Measurements from ENCODE around the gene A4GNT. TPM values are rescaled to one million over a fixed set of nuclear protein-coding genes. Genes with fewer than 3 reads are reported as not detected.

The A4GNT gene
- total and polyA plus RNA-seq, 2 donors: 0.05 TPM; not detected in 1

DNA sequence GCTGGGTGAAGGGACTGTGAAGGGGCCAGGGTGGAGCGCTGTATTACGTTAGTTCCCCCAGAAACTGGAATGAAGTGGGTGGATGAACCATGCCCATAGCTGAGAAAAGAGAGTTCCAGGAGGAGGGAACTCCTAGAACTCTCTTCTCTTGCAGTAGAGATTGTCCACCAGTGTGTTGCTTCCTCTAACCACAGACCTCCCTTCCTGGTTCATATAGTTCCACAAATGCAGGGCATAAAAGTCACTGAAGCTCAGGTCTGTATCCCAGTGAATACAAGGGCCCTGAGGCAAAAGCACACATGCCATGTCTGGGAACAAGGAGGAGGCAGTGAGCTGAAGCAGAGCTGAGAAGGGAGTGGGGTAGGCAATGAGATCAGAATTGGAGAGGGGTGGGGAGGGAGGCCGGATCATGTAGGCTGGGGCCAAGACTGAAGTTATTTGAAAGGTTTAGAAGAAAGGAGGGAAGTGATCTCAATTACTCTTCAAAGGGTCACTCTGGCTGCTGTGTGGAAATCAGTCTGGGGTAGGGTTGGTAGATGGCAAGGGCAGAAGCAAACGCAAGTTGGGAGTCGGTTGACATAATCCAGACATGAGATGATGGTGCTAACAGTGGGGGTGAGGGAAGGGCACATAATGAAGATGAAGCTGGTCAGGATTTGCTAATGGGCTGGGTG, 6.5 kb downstream of the A4GNT start:
- H3K27me3 ChIP-seq (ENCODE audit: control insufficient read depth in 2 of 2, insufficient read depth in 1 of 2, low read length in 1 of 2): no peaks in the 10 kb centered on the region
- peak overlapping the region in 1 of 2 donors; percentile 25 for H3K27ac ChIP-seq (ENCODE audit: low read depth in 1 of 2, low read length in 1 of 2)
- H3K9me3 ChIP-seq (ENCODE audit: control insufficient read depth in 2 of 2, insufficient read depth in 1 of 2, low read length in 1 of 2): peaks cover 0 to 3% of the 10 kb centered on the region in 2 donors
- no peaks in the 10 kb centered on the region for H3K4me1 ChIP-seq (ENCODE audit: control insufficient read depth in 2 of 2, insufficient read depth in 2 of 2, low read length in 2 of 2)
- no peak for DNase-seq (ENCODE audit: low read depth in 6 of 9, low spot score in 9 of 9)
- H3K36me3 ChIP-seq (ENCODE audit: control insufficient read depth in 2 of 2, insufficient read depth in 2 of 2, low read length in 1 of 2): no peaks in the 10 kb centered on the region
- H3K4me3 ChIP-seq (ENCODE audit: low read length in 2 of 2): no peak overlapping the region
- 92% methylated on average over 5 of the region's 5 CpGs for whole genome bisulfite sequencing

DNA sequence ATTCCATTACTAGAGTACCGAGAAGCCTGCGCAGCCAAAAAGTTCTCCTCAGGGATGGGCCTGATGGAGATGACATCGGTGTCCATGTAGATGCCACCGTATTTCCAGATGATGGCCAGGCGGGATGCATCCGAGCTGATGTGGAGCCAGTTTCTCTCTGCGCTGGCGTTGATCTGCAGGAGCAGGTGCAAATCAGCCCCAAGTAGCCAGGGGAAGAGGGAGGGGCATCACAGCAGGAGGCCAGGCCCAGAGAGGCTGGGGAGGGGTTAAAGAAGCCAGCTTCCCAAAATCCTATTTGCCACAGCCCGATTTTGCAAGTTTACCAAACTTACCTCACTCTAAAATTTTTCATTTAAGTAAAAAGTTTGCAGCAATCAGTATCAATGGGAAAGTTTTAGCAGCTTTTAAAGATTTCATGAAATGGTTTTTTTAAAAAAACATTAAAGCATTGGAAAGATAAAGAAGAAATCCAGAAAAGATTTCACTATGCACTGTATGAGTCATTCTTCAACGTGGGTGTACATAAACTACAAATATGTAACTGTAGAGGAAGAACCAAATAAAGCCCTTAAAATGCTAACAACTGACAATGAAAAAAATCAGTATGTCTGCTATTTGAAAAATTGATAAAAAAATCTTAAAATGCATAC, 7.4 kb downstream of the A4GNT start:
- WGBS: 92% methylated on average over 10 of the region's 10 CpGs
- no peak for DNase-seq (ENCODE audit: low read depth in 6 of 9, low spot score in 9 of 9)

DNA sequence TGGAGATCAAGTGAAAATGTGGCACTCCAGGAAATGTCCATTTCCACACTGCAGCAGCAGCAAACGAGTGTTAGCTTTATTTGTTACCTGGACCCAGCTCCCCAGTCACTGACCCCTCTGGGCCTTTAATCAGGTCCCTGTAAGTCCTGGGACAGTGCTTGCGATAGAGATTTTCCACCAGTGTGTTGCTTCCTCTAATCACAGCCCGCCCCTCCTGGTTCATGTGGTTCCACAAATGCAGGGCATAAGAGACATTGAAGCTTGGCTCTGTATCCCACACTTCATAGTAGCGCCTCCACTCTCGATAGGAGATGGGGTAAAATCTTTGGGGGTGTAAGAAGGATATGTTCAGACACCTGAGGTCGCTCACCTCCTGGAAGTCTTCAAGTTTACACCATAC, 8.0 kb downstream of the A4GNT start:
- 96% methylated on average over 6 of the region's 6 CpGs for WGBS
- DNase-seq (ENCODE audit: low read depth in 6 of 9, low spot score in 9 of 9): no peak
- no peaks in the 10 kb centered on the region for H3K4me1 ChIP-seq (ENCODE audit: control insufficient read depth in 2 of 2, insufficient read depth in 2 of 2, low read length in 2 of 2)
- H3K9me3 ChIP-seq (ENCODE audit: control insufficient read depth in 2 of 2, insufficient read depth in 1 of 2, low read length in 1 of 2): peaks cover 0 to 3% of the 10 kb centered on the region in 2 donors
- no peaks in the 10 kb centered on the region for H3K36me3 ChIP-seq (ENCODE audit: control insufficient read depth in 2 of 2, insufficient read depth in 2 of 2, low read length in 1 of 2)
- peaks cover 0 to 2% of the 10 kb centered on the region in 2 donors for H3K27me3 ChIP-seq (ENCODE audit: control insufficient read depth in 2 of 2, insufficient read depth in 1 of 2, low read length in 1 of 2)
- no peak overlapping the region for H3K4me3 ChIP-seq (ENCODE audit: low read length in 2 of 2)
- H3K27ac ChIP-seq (ENCODE audit: low read depth in 1 of 2, low read length in 1 of 2): no peak overlapping the region

More for the DNA sequence above, 7.4 kb downstream of the A4GNT start:
- Histone ChIP-seq H3K9me3 (ENCODE audit: control insufficient read depth in 2 of 2, insufficient read depth in 1 of 2, low read length in 1 of 2) (peaks cover 0 to 3% of the 10 kb centered on the region in 2 donors), H3K27me3 (ENCODE audit: control insufficient read depth in 2 of 2, insufficient read depth in 1 of 2, low read length in 1 of 2) (no peaks in the 10 kb centered on the region), H3K36me3 (ENCODE audit: control insufficient read depth in 2 of 2, insufficient read depth in 2 of 2, low read length in 1 of 2) (no peaks in the 10 kb centered on the region), H3K4me1 (ENCODE audit: control insufficient read depth in 2 of 2, insufficient read depth in 2 of 2, low read length in 2 of 2) (no peaks in the 10 kb centered on the region), H3K4me3 (ENCODE audit: low read length in 2 of 2) (no peak overlapping the region), H3K27ac (ENCODE audit: low read depth in 1 of 2, low read length in 1 of 2) (peak overlapping the region in 1 of 2 donors; percentile 13)

DNA sequence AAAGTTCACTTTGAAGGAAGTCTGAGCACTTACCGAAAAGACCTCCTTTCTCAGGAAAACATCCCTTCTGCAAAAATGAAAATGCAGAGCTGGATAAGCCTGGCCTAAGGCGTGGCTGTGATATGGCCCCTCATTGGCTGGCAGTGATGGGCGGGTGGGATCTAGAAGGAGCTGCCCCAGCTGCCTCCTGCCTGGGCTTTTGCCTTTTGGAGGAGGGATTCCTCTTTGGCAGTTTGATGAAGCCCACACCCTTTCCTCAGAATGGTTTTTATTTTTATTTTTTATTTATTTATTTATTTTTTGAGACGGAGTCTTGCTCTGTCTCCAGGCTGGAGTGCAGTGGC, 12.8 kb downstream of the A4GNT start:
- Histone ChIP-seq H3K27ac (ENCODE audit: low read depth in 1 of 2, low read length in 1 of 2) (no peak overlapping the region), H3K4me1 (ENCODE audit: control insufficient read depth in 2 of 2, insufficient read depth in 2 of 2, low read length in 2 of 2) (peaks cover 5 to 8% of the 10 kb centered on the region in 2 donors), H3K27me3 (ENCODE audit: control insufficient read depth in 2 of 2, insufficient read depth in 1 of 2, low read length in 1 of 2) (peaks cover 12 to 34% of the 10 kb centered on the region in 2 donors), H3K4me3 (ENCODE audit: low read length in 2 of 2) (no peak overlapping the region), H3K9me3 (ENCODE audit: control insufficient read depth in 2 of 2, insufficient read depth in 1 of 2, low read length in 1 of 2) (peaks cover 0 to 3% of the 10 kb centered on the region in 2 donors), H3K36me3 (ENCODE audit: control insufficient read depth in 2 of 2, insufficient read depth in 2 of 2, low read length in 1 of 2) (no peaks in the 10 kb centered on the region)
- WGBS: 91% methylated on average over 4 of the region's 4 CpGs
- no peak for DNase-seq (ENCODE audit: low read depth in 6 of 9, low spot score in 9 of 9)

DNA sequence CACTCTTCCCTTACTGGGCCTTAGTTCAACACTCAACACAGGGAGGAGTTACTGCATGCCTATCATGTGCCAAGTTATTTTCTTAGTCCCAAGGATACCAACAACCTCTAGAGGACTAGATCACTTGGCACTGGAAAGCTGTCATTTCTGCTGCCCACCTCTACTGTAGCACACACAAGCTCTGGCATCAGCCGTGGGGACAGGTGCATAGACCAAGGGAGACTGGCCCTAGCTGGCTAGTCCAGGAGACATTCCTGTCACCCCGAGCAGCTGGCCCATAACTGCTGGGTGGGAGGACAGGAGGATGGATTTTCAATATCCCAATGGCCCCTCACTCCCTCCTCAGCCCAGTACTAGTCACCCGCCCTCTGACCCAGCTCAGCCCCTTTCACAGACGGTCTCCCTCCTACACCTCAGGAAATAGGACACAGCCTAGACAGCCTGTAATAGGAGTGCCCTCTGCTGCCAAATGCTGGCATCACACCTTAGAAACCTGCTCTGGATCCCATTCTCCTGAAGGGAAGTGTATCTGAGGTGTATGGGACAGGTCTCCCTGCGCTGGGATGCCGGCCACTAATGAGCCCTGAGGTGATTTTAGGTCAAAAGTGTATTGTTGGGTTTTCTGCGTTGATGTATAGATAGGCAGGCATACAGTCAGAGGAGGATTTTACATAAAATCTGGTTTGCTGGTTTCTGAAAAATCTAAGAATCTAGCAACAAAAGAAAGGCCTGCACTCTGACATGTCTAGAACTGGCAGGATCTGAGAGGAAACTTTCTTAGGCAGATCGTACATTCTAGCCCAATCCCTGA, 13.4 kb downstream of the A4GNT start:
- Histone ChIP-seq H3K27me3 (ENCODE audit: control insufficient read depth in 2 of 2, insufficient read depth in 1 of 2, low read length in 1 of 2) (peaks cover 12 to 39% of the 10 kb centered on the region in 2 donors), H3K27ac (ENCODE audit: low read depth in 1 of 2, low read length in 1 of 2) (no peak overlapping the region), H3K4me1 (ENCODE audit: control insufficient read depth in 2 of 2, insufficient read depth in 2 of 2, low read length in 2 of 2) (peaks cover 5 to 8% of the 10 kb centered on the region in 2 donors), H3K9me3 (ENCODE audit: control insufficient read depth in 2 of 2, insufficient read depth in 1 of 2, low read length in 1 of 2) (no peaks in the 10 kb centered on the region), H3K4me3 (ENCODE audit: low read length in 2 of 2) (no peak overlapping the region), H3K36me3 (ENCODE audit: control insufficient read depth in 2 of 2, insufficient read depth in 2 of 2, low read length in 1 of 2) (no peaks in the 10 kb centered on the region)
- DNase-seq (ENCODE audit: low read depth in 6 of 9, low spot score in 9 of 9): peak in 8 of 9 donors; percentile 6 to 54 (median 18)
- WGBS: 54% methylated on average over 8 of the region's 8 CpGs

DNA sequence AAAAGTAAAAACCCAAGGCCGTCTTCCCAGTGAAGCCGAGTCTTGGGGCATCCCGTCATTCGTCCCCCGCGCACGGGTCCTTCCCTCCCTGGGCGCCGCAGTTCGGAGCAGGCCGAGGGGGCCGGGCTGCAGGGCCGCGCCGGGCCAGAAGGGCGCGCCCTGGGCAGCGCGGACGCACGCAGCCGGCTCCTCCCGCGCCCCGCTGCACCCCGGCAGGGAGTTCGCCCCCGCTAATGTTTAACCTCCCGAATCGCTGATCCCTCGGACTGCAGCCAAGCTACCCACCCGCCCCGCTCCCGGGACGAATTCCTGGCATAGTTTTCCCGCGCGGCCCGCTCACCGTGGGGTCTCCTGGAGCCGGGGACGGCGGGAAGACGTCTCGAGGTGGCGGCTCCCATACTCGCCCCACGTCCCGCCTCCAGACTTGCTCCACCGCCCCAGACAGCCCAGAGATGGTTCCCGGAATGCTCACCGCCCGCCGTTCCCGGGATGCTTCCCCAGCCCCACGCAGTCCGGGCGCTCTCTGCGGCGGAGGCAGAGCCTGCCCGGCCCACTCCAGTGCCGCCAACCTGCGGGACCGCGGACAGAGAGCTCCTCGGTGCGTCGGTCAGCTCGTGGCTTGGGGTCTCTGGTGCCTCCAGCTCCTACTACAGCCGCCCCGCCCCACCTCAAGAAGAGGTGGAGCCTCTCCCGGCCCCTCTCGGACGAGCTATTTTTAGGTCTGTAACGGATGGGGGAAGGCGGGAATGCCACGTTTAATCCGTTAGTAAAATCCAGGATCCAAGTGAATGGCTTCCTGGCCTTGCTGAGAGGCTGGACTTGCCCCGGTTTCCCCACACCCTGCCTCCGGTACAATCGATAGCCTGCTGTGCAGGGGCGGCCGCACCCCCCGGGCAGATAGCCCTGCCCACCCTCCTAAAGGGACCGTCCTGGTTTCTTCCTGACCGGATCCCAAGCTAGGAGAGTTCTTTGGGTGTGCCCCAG, 16.9 kb downstream of the A4GNT start, which contains the start of gene DZIP1L:
Gene DZIP1L, minus strand, starts transcription at position 621 of the 984 bp plus-strand sequence. CDS start 11,637 bp downstream, outside the sequence.
- Histone ChIP-seq H3K4me1 (ENCODE audit: control insufficient read depth in 2 of 2, insufficient read depth in 2 of 2, low read length in 2 of 2) (peaks cover 5 to 8% of the 10 kb centered on the region in 2 donors), H3K4me3 (ENCODE audit: low read length in 2 of 2) (peak within 1 kb of the TSS; percentile 42 to 57), H3K27me3 (ENCODE audit: control insufficient read depth in 2 of 2, insufficient read depth in 1 of 2, low read length in 1 of 2) (peaks cover 12 to 45% of the 10 kb centered on the region in 2 donors), H3K9me3 (ENCODE audit: control insufficient read depth in 2 of 2, insufficient read depth in 1 of 2, low read length in 1 of 2) (no peaks in the 10 kb centered on the region), H3K27ac (ENCODE audit: low read depth in 1 of 2, low read length in 1 of 2) (peak within 1 kb of the TSS in 1 of 2 donors; percentile 65), H3K36me3 (ENCODE audit: control insufficient read depth in 2 of 2, insufficient read depth in 2 of 2, low read length in 1 of 2) (no peaks in the 10 kb centered on the region)
- DNase-seq (ENCODE audit: low read depth in 6 of 9, low spot score in 9 of 9): peak in 2 of 9 donors; percentile 16 to 30
- 2% methylated on average over 86 of the region's 86 CpGs for WGBS

DNA sequence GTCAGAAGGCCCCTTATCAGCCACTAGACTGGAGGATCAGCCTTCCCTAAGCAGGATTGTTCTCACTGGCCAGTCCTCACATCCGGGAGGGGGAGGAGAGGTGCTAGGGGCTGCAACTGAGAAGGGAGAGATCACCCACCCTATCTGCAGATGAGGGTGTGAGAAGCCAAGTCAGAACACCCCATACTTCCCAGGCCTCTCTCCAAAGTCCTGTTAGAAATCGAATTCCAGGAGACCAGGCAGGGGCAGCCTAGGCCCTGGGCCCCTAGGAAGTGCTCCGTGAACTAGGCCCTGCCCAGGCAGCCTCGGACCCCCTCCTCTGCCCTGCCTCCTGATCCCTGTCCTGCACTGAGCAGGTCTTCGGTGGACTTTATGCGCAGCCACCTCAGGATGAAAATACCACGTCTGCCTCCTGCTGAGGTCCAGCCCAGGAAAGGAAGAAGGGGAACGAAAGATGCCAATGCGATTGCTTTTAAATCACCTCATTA, 17.7 kb downstream of the A4GNT start:
- Histone ChIP-seq H3K4me1 (ENCODE audit: control insufficient read depth in 2 of 2, insufficient read depth in 2 of 2, low read length in 2 of 2) (peaks cover 5 to 8% of the 10 kb centered on the region in 2 donors), H3K4me3 (ENCODE audit: low read length in 2 of 2) (peak overlapping the region in 1 of 2 donors; percentile 57), H3K36me3 (ENCODE audit: control insufficient read depth in 2 of 2, insufficient read depth in 2 of 2, low read length in 1 of 2) (no peaks in the 10 kb centered on the region), H3K27me3 (ENCODE audit: control insufficient read depth in 2 of 2, insufficient read depth in 1 of 2, low read length in 1 of 2) (peaks cover 12 to 45% of the 10 kb centered on the region in 2 donors), H3K9me3 (ENCODE audit: control insufficient read depth in 2 of 2, insufficient read depth in 1 of 2, low read length in 1 of 2) (no peaks in the 10 kb centered on the region), H3K27ac (ENCODE audit: low read depth in 1 of 2, low read length in 1 of 2) (no peak overlapping the region)
- WGBS: 51% methylated on average over 9 of the region's 9 CpGs
- no peak for DNase-seq (ENCODE audit: low read depth in 6 of 9, low spot score in 9 of 9)

DNA sequence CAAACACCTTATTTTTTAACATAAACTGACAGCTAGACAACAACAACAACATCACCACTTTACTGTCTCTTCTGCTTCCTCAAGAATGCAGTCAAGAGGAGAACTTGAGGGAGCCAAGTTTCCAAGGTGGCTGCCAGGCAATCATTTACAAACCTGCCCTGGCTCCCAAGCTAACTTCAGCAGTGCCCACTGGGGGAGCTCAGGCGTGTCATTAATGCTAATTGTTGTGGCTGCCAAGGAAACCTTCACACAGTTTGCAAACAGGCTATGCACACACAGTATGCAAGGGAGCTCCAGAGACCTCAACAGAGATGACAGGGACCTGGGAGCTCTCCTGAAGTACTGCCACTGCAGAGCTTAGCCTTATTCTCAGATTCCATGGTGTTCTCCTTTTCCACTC, 18.9 kb downstream of the A4GNT start:
- Histone ChIP-seq H3K27ac (ENCODE audit: low read depth in 1 of 2, low read length in 1 of 2) (no peak overlapping the region), H3K4me3 (ENCODE audit: low read length in 2 of 2) (no peak overlapping the region), H3K4me1 (ENCODE audit: control insufficient read depth in 2 of 2, insufficient read depth in 2 of 2, low read length in 2 of 2) (peaks cover 5 to 8% of the 10 kb centered on the region in 2 donors), H3K9me3 (ENCODE audit: control insufficient read depth in 2 of 2, insufficient read depth in 1 of 2, low read length in 1 of 2) (no peaks in the 10 kb centered on the region), H3K36me3 (ENCODE audit: control insufficient read depth in 2 of 2, insufficient read depth in 2 of 2, low read length in 1 of 2) (no peaks in the 10 kb centered on the region), H3K27me3 (ENCODE audit: control insufficient read depth in 2 of 2, insufficient read depth in 1 of 2, low read length in 1 of 2) (peaks cover 12 to 40% of the 10 kb centered on the region in 2 donors)
- DNase-seq (ENCODE audit: low read depth in 6 of 9, low spot score in 9 of 9): no peak
- 89% methylated on average over 1 of the region's 1 CpG for WGBS
